GM21786 (cell line): ENCODE measurements around the gene IL1RL2.

Experiments
- ATAC-seq: cut with Tn5 transposase; IDR thresholded peaks from one replicate; pipeline ENCODE4 v1.9.1; 2021; ENCODE audit not compliant: unreplicated experiment

IL1RL2 gene

DNA sequence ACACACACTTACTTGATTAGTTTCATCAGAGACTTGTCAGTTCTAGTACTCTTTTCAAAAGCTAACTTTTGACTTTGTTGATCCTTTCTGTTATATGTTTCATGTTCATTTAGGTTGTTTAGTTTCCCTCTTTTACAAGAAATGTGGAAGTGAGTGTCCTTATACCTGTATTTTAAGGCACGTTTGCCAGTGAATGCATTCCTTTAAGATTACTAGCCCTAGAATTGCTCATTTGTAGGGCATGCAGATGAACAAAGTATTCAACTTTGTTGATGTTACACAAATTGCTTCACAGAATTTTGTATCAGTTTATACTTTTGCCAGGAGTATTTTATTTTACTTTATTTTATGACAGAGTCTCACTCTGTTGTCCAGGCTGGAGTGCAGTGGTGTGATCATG lies 6.3 kb downstream of the IL1RL2 start:
- ATAC-seq = no peak

DNA sequence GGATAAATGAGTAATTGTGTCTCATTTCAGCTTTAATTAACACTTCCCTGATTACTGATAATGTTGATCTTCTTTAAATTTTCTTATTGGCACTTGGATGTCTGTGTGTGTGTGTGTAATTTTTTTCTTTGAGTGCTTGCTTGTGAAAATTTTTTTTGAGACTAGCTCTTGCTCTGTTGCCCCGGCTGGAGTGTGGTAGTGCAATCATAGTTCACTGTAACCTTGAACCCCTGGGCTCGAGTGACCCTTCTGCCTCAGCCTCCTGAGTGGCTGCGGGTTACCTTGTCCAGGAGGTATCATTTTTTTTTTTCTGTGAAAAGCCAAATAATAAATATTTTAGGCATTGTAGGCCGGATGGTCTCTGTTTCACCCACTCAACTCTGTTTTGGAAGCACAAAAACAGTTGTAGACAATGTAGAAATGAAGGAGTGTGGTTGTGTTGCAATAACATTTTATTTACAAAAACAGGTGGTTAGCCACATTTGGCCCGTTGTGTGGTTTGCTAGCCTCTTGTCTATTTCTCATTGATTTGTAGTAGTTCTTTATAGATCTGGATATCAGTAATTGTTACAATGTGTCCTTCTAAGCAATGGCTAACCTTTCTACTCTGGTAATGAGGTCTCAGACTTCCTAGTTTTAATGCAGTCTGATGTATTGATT lies 7.9 kb downstream of the IL1RL2 start:
- ATAC-seq = no peak

DNA sequence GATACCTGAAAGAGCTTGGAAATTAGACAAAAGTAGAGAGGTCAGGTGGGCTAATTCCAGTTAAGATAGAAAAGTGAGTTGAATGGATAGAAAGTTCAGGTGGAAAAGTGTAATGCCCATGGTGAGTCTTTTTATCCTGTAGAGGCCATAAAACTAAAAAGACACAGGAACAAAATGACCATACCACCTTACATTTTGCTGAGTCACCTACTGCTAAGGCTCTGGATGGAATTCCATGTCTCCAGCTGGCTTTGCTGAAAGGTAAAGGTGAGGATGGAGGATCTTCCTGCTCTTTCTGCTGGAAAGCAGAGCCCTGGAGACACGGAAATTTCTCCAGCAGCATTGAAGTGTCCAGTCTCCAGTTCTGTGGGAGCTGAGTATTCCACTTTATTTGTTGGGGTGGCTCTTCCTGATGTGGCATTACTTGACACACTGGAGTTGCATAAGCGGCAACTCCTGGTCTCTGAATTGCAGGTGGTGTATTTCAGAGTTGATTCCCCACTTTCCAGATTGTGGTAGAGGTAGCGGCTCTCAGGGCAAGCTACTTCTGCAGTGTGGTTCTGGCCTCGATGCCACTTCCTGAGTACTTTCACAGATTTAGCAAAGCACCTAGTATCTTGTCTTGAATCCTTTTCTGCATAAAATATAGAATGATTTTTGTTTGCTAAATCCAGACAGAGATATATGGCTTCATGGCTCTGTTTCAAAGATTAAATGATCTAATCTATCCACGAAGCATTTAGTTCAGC lies 10.7 kb downstream of the IL1RL2 start:
- no peak for ATAC-seq

DNA sequence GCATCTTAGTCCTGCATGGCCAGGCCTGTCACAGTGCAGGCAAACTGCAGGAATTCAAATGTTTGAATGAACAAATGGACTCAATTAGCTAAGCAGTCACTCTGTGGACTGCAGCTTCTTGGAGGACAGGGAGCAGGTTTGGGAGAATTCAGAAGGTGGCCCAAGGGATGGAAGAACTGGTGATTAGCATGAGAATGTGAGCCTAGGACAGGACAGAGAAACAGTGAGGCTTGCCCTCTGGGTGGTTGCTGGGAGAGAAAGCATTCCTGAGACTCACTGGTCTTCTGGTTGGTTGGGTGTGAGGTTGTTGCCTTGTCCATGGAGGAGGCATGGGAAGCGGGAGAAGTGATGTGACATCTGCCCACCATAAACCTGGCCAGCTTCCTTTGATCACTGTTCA lies 13.7 kb downstream of the IL1RL2 start:
- ATAC-seq = no peak

DNA sequence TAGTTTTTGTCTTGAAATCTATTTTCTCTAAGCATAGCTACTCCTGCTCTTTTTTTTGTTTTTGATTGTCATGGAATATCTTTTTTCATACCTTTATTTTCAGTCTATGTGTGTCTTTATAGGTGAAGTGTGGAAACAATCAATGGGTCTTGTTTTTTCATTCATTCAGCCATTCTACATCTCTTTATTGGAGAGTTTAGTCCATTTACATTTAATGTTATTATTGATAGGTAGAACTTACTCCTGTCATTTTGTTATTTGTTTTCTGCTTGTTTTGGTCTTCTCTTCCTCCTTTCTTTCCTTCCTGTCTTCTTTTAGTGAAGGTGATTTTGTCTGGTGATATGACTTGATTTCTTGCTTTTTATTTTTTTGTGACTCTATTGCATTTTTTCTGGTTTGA lies 17.8 kb downstream of the IL1RL2 start:
- no peak for ATAC-seq

DNA sequence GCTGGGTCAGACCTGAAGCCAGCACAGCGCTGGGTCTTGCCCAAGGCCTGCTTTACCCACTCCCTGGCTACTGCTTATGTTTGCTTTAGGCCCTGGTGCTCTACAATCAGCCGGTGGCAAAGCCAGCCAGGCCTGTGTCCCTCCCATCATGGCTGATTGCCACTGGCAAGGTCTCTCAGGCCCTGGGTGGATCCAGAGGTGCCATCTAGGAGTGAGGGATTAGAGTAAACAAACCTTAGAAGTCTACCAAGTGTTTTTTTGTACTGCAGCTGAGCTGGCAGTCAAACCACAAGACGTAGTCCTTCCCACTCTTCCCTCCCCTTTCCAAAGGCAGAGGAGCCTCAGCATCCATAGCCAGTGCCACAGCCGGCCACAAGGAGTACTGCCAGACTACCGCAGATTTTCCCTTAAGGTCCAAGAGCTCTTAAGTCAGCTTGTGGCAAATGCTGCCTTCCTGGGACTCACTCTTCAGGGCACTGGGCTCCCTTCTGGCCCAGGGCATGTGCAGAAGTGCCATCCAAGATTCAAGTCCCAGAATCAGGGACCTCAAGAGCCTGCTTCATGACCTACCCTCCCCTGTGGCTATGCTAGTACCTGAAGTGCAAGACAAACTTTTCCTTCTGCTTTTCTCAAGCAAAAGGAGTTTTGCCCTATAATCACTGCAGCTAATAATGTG lies 20.0 kb downstream of the IL1RL2 start:
- ATAC-seq = no peak

DNA sequence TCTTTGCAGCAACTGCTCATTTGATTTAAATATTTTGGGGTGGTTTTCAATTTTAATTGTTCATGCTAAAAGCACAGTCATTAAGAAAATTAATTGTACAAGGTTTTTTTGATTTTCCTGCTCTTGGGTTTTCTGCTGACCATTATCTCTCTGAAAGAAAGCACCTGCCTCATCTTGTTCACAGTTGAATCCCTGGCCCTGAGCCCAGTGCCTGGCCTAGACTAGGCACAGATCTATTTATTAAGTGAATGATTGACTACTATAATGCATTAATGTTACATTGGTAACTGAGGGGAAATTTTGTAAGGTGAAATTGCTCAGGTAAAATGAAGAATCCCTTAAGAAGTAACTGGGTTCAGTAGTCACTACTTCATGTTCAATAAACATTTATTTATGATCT lies 22.0 kb downstream of the IL1RL2 start:
- ATAC-seq = no peak

DNA sequence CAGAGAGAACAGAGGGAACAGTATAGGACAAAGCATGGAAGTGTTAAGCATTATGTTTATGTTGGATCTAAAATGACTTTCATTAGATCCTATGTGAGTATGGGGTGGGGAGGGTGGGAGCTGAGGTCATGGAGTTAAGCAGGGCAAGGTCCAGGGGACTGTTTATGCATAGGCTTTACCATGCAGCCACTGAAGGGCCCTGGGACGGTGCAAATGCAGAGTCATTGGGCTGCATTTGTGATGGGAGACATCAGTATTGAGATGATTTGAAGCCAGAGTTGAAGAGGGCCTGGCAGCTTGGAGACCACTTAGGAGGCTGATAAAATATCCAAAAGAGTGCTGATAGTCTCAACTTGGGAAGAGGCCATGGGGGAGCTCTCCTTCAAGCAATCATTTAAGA lies 22.7 kb downstream of the IL1RL2 start:
- no peak for ATAC-seq

DNA sequence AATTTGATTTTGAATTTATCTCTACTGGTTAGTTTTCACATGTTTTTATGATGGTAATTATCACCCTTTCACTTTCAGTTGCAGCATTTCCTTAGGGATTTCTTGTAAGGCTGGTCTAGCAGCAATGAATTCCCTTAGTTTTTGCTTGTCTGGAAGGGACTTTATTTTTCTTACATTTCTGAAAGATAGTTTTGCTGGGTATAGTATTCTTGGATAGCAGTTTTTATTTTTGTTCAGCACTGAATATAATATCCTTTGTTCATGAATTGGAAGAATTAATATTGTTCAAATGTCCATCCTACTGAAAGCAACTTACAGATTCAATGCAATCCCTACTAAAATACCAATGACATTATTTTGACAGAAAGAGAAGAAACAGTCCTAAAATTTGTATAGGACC lies 30.2 kb downstream of the IL1RL2 start:
- no peak for ATAC-seq

DNA sequence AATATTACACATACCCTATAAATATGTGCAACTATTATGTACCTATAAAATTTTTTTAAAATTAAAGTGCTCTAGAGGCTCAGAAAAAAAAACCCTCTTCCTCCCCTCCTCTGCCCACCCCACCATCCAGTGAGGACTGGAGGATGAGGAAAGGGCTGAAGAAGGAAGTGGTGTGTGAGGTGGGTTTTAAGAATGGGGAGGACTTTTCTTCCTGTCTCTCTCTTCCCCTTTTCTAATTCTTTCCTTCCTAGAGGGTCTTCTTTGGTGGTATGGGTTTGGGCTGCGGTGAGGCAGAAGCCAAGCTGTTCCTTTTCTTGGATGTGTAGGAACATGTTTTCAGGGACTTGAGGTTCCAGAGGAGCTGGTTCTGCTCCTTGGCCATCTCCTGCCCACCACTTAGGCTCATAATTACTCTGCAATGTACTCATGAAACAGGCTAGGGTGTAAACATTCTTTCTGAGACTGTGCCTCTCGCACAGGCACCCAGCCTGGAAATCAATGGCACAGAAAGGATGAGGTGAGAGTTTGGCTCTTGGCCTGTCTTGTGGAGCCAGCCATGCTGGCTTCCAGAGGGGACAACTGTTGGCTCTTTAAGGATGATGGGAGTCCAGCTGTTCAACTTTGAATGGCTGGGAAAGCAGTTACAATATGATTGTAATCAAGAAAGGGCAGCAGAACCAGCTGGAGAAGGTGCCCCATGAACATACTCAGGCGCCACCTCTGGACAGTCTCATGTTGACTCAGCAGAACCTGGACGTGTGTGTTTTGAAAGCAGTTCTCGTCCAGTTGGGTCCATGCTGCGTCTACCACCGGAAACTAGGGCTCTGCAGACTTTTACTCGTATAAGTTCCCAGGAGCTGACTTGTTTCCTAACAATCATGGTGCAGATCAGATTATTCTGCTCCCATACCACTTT lies 38.3 kb downstream of the IL1RL2 start:
- no peak for ATAC-seq

DNA sequence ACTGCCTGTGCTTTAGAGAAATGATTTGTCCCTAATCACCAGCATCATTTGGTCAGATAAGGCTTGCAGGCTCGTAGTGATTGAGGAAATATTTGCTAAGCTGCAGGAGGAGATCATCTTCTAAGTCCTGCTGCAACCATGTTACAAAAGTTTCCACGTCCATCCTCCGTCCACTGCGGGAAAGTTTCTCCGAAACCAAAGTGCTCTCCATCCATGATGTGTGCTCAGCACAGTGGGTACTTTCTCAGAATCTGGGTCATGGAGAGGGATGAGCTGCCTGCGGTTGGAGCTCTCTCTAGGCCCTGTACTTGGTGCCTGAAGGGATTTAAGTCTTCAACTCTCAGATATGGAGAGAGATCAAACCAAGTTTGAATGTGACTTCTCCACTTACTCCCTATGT lies 39.3 kb downstream of the IL1RL2 start:
- no peak for ATAC-seq

DNA sequence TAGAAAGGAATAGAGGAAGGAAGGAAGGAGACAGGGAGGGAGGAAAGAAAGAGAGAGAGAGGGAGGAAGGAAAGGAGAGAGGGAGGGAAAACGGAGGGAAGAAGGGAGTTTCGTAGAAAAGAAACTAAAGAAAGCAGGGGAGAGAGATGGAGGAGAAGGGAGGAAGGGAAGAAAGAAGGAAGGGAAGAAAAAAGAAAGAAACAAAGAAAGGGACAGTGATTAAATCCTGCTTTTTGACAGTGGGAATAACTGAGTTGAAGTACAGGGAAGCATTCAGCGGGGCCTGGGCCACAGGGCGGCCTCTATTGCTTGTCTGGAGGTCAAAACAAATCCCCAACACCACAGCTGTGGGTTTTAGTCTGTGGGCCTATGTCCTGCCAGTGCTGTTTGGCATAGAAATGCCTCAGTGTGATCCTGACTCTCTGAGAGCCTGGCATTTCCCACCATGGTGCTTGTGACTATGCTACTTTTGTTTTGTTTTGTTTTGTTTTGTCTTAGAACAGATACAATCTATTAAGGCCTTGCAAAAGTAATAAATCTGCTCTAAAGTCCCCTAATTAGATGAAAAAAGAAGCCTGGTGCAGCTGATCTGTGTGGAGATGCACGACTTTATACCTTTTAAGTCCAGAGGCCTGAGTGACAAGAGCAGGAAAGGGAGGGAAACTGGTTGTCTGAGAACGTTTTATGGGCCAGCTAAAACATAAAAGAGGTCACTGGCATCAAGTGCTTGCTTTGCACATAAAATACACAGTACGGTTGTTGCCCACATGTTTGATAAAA lies 40.0 kb downstream of the IL1RL2 start:
- no peak for ATAC-seq

DNA sequence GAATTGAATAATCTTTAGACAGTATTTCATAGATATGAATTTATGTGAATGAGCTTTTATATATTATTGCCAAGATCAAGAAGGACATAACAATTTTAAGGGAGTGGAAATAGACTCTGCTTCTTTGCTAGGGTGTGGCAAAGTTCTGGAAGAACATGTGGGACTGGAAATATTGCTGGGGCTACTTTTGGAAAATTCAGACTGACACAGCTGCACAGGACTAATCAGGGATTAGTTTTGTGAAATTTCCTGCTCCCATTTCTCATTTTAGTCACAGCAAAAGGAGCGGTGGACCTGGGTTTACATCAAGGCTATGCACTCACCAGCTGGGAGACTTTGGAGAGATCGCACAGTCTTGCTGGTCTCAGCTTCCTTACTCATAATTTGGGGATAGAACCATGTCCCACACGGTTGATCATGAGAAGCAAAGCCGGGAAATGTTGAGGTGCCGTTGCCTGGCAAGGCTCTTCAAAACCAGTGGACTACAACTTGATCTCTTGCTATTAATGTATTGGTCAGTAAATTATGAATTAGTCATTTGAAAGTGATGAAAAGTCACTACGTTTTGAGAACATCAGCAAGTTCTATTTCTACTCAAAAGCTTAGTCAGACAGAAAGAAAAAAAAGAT lies 42.4 kb downstream of the IL1RL2 start:
- ATAC-seq = no peak

DNA sequence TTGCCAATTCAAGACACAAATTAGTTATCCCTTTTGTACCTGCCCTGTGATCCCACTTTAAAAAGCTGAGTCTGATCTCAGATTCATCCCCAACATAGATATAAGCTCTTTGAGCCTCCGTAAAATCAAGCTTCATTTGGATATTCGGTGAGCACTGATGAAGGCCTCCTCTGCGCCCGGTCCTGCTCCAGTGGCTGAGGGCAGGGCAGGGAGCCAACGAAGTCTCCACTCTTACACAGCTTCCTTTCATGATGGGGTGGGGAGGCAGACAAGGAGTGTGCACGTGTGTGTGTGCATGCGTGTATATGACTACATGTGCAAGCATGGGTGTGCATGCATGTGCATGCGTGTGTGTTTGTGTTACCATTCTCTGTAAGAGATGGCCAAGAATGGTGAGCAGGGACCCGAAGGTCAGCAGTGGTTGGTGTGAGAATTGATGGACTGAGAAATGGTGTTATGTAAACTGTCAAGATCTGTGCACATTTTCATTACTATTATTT lies 43.6 kb downstream of the IL1RL2 start:
- no peak for ATAC-seq

DNA sequence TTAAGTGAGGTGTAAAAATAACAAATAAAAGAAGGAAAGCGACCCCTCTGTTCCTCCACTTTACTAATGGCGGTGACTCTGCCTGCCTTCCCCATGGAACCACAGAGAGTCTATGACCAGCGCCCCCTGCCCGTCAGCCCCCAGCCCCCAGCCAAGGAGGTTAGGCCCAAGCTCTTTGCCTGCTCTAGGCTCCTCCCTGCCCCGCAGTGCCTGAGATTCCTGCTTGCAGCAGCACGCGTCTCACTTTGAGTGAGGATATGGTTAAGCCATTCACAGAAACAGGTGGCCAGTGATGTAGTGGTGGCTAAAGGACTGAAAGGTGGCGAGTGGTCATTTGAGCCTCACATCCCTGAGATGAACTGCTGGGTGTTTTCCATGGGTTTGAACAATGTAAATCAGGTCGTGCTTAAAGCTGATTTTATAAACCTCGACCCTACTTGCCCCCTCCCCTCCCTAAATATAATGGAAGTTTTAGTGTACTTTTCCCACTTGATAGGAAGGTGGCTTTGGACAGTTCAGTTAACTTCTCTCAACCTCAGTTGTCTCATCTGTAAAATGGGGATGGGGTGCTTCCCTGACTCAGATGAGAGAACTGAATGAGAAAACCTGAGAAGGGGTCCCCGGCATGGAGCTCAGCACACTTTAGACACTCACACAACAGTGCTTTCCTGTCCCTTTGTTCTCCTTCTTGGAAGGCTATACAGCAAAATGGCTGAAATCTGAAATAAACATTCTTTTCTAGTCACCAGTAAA lies 46.5 kb downstream of the IL1RL2 start:
- no peak for ATAC-seq

DNA sequence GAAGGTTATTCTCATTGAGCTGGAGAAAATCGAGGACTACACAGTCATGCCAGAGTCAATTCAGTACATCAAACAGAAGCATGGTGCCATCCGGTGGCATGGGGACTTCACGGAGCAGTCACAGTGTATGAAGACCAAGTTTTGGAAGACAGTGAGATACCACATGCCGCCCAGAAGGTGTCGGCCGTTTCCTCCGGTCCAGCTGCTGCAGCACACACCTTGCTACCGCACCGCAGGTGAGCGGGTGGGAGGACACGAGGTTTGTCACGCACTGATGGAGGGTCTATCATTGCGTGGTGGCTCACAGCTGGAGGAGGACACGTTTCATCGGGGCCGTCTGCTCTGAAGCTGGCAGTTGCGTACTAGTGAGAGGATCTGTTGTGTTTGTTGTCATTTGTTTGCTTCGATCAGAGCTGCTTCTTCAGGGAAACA lies 48.2 kb downstream of the IL1RL2 start:
- no peak for ATAC-seq

DNA sequence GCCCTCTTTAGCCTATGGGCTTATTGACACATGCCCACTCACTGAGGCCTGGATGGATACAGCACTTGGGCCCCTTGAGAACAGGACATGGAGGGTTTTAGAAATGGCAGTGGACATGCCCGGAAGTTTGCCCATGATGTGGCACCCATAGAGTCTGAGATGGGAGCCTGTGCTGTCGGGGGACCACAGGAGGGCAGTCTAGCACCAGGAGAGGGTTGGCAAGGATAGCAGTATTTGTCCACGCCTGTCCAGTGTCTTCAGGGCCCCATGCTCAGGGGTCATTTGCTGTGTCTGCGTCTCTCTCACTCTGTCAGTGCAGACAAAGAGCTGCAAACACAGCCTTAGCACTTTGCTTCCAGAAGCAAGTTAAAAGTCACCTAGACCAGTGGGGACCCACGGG lies 48.7 kb downstream of the IL1RL2 start:
- no peak for ATAC-seq

DNA sequence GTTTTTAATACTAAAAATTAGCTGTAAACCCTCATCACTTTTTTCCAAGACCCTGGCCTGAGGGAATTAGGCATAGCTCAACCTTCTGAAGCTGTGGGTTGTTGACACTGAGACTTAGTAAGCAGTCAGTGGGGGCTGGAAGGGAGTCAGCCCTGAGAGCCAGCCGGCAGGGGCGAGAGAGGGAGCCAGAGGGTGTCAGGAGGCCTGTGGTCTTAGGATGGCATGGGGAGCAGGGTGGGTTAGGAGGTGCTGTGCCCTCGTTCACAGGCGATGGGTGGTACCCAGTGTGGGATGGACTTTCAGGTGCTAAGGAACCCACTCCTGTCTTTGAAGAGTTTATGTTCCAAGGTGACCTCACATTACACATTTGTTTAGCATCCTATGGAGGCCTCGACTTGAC lies 49.3 kb downstream of the IL1RL2 start:
- no peak for ATAC-seq

DNA sequence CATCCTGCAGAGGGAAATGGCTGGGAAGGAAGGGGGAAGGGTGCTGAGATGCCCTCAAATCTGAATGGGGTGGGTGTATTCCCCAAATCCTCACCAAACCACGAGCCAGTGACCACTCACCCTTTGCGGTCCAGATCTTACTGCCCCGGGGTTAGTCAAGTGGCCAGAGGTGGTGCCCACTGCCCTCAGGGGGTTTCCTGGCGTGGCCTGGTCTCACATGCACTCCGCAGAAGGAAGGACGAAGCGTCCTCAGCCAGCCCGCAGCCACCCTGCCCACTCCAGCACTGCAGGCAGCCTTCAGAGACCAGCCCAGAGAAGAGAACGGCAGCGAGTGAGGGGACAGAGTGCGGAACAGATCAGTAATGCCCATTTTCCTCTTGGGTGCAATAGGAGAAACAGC lies 50.4 kb downstream of the IL1RL2 start:
- ATAC-seq = no peak
